Lung microvascular endothelial cell (primary cell): ENCODE measurements around the gene KRTAP9-1. TPM values are rescaled to one million over a fixed set of nuclear protein-coding genes. Genes with fewer than 3 reads are reported as not detected.
"Not testable (repeated sequence)": the region's sequence is repeated elsewhere in the genome, so short reads cannot be mapped to it uniquely, and the experiment has no call there.

Source experiments
- DNase-seq, 2 donors: peaks; one replicate each; pipeline versions ENCODE4 v3.0.0 to v3.0.0-alpha.2; 2010; ENCODE audit warnings: low read depth in 2 of 2
- total RNA-seq: library from RNA; depleted of rRNA; stranded (reverse); fragments of >200 nt; gene quantifications from 2 replicates; pipeline ENCODE4 v1.2.1, GENCODE V29; 2014

KRTAP9-1 gene
- total RNA-seq, 1 donor from 2014 or later = not detected

GRCh38 chr17:41178843-41179616 is 10.7 kb upstream of the KRTAP9-1 start:
- no peak for DNase-seq

GRCh38 chr17:41184480-41184961 is 5.2 kb upstream of the KRTAP9-1 start, which contains the start of gene KRTAP4-1:
Gene KRTAP4-1 (minus strand): TSS chr17:41184911. CDS start chr17:41184854, 57 bp downstream.
- no peak for DNase-seq

GRCh38 chr17:41185001-41185400 is 4.7 kb upstream of the KRTAP9-1 start:
- no peak for DNase-seq

DNA sequence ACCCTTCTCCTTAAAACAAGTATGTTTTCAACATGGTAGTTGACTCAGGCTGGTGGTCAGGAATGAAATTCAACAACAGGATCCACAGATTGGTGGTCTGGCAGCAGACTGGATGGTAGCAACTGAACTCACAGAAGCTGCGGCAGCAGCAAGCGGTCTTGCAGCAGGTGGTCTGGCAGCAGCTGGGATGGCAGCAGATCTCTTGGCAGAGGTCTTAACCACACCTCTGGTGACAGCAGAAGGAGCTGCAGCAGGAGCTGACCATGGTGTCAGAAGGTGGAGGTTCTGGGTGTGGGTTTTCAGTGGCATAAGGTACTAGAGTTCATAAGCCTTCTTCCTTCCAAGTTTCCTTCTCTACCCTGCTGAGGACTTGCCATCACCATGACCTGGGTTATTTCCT is 2.8 kb upstream of the KRTAP9-1 start:
- no peak for DNase-seq

DNA sequence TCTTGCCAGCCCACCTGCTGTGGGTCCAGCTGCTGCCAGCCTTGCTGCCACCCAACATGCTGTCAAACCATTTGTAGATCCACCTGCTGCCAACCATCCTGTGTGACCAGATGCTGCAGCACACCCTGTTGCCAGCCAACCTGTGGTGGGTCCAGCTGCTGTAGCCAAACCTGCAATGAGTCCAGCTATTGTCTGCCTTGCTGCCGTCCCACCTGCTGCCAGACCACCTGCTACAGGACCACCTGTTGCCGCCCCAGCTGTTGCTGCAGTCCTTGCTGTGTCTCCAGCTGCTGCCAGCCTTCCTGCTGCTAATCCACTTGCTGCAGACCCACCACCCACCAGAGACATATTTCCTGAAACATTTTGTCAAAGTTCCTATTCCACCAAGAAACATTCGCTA is 641 bp downstream of the KRTAP9-1 start:
- no peak for DNase-seq

- DNase-seq = no peak
Measured at GRCh38 chr17:41196068-41196467, 6.4 kb downstream of the KRTAP9-1 start.

- no peak for DNase-seq
Measured at GRCh38 chr17:41199421-41200078, 9.9 kb downstream of the KRTAP9-1 start.

DNA sequence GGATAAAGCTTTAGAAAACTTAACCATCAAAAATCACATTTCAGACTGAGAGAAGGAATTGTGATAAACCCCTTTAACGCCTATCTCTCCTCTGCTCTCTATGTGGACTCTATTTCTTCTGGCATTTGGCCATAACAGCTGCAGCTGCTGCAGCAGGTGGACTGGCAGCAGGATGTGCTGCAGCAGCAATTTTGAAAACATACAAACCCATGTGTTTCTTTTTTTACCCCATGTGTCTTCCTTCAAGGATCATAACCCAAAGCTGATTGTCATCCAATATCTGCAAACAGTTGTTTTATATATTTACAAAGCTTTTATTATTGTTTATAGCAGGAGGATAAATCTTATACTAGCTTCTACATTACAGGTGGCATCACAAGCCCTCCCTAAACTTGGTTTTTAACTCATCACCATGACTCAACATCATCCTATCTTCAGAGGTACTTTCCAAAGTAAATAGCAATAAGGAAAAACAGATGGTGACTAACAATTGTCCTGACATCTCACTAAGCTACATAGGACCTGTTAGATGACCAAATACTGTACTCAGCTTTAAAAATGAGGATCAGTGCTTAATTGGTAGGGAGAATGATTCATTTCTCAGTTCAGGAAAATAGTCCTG is 22.3 kb downstream of the KRTAP9-1 start:
- no peak for DNase-seq

- DNase-seq = no peak
Measured at GRCh38 chr17:41212524-41213169, 23.0 kb downstream of the KRTAP9-1 start.

DNA sequence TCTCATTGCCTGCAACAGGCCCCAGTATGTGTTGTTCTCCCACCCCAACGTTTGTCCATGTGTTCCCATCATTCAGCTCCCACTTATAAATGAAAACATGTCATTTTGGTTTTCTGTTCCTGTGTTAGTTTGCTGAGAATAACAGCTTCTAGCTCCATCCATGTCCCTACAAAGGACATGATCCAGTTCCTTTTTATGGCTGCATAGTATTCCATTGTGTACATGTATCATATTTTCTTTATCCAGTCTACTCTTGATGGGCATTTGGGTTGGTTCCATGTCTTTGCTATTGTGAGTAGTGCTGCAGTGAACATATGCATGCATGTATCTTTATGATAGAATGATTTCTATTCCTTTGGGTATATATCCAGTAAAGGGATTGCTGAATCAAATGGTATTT is 26.0 kb downstream of the KRTAP9-1 start:
- no peak for DNase-seq

- no peak for DNase-seq
Measured at GRCh38 chr17:41223821-41224220, 34.1 kb downstream of the KRTAP9-1 start.

- DNase-seq = no peak
Measured at GRCh38 chr17:41226051-41226450, 36.4 kb downstream of the KRTAP9-1 start.

DNA sequence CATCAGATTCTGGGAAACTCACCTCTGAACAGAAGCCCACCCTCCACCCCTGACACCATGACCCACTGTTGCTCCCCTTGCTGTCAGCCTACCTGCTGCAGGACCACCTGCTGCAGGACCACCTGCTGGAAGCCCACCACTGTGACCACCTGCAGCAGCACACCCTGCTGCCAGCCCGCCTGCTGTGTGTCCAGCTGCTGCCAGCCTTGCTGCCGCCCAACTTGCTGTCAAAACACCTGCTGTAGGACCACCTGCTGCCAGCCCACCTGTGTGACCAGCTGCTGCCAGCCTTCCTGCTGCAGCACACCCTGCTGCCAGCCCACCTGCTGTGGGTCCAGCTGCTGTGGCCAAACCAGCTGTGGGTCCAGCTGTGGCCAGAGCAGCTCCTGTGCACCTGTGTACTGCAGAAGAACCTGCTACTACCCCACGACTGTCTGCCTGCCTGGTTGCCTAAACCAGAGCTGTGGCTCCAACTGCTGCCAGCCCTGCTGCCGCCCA is 37.0 kb downstream of the KRTAP9-1 start, which contains the start of gene KRTAP9-2:
KRTAP9-2 (plus strand) TSS at position 51 of the 498 bp plus-strand sequence; CDS start at position 58, 7 bp downstream.
- DNase-seq = not testable (repeated sequence)

GRCh38 chr17:41230094-41230493 is 40.4 kb downstream of the KRTAP9-1 start:
- no peak for DNase-seq

GRCh38 chr17:41231731-41232130 is 42.0 kb downstream of the KRTAP9-1 start:
- no peak for DNase-seq

- not testable (repeated sequence) for DNase-seq
Measured at GRCh38 chr17:41232399-41233105, 42.9 kb downstream of the KRTAP9-1 start, which contains the start of gene KRTAP9-3. Gene KRTAP9-3 (plus strand): TSS chr17:41232449. CDS start chr17:41232502, 53 bp downstream.

GRCh38 chr17:41237116-41237515 is 47.4 kb downstream of the KRTAP9-1 start:
- not testable (repeated sequence) for DNase-seq

GRCh38 chr17:41237949-41238437 is 48.3 kb downstream of the KRTAP9-1 start, which contains the start of gene KRTAP9-8:
Gene KRTAP9-8 (plus strand): TSS chr17:41237999. CDS start chr17:41238052, 53 bp downstream.
- not testable (repeated sequence) for DNase-seq
